A673 (cell line): ENCODE data around the gene TRIM56.

Experiments
- EZH2 ChIP-seq: fragments of 200-600 bp; sonication (generic); IDR thresholded peaks from 2 replicates; pipeline ENCODE4 v1.6.1; 2017; ENCODE audit warnings: borderline replicate concordance, low read depth, mild to moderate bottlenecking, mixed read lengths, antibody characterized with exemption, low read length; ENCODE audit not compliant: poor library complexity, severe bottlenecking
- TF ChIP-seq, protein P1 (sequence below): fragments of 300-800, 200-600 bp; sonication (generic); conservative IDR thresholded peaks from 2 replicates; pipeline ENCODE4 v1.5.1; 2017; ENCODE audit warnings: low read depth, mild to moderate bottlenecking, antibody characterized with exemption, low read length, moderate library complexity, mixed read lengths

DNA sequence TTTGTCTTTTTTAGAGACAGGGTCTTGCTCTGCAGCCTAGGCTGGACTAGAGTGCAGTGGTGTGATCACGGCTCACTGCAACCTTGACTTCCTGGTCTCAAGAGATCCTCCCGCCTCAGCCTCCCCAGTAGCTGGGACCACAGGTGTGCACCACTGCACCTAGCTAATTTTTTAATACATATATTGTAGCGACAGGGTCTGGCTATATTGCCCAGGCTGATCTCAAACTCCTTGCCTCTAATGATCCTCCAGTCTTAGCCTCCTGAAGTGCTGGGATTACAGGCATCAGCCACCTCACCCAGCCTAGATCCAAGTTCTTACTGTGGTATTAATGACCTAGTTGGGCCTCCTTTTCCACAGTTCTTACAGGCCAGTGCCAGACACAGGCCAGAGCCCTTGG is 29.9 kb downstream of the TRIM56 start:
- TF ChIP-seq, protein P1, sequence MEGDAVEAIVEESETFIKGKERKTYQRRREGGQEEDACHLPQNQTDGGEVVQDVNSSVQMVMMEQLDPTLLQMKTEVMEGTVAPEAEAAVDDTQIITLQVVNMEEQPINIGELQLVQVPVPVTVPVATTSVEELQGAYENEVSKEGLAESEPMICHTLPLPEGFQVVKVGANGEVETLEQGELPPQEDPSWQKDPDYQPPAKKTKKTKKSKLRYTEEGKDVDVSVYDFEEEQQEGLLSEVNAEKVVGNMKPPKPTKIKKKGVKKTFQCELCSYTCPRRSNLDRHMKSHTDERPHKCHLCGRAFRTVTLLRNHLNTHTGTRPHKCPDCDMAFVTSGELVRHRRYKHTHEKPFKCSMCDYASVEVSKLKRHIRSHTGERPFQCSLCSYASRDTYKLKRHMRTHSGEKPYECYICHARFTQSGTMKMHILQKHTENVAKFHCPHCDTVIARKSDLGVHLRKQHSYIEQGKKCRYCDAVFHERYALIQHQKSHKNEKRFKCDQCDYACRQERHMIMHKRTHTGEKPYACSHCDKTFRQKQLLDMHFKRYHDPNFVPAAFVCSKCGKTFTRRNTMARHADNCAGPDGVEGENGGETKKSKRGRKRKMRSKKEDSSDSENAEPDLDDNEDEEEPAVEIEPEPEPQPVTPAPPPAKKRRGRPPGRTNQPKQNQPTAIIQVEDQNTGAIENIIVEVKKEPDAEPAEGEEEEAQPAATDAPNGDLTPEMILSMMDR, result no peak
- TF ChIP-seq EZH2, result no peak
